ENCODE results near the gene ATMIN. TPM values are rescaled to one million over a fixed set of nuclear protein-coding genes. Genes with fewer than 3 reads are reported as not detected.

The ATMIN gene
- total and polyA plus RNA-seq, 8 donors = 1.8 to 102 (median 15.1) TPM

GRCh38 chr16:81026429-81026828 is 9.2 kb upstream of the ATMIN start:
- no peak overlapping the region for H3K4me3 ChIP-seq
- H3K27ac ChIP-seq = no peak overlapping the region
- TF ChIP-seq, protein P1, sequence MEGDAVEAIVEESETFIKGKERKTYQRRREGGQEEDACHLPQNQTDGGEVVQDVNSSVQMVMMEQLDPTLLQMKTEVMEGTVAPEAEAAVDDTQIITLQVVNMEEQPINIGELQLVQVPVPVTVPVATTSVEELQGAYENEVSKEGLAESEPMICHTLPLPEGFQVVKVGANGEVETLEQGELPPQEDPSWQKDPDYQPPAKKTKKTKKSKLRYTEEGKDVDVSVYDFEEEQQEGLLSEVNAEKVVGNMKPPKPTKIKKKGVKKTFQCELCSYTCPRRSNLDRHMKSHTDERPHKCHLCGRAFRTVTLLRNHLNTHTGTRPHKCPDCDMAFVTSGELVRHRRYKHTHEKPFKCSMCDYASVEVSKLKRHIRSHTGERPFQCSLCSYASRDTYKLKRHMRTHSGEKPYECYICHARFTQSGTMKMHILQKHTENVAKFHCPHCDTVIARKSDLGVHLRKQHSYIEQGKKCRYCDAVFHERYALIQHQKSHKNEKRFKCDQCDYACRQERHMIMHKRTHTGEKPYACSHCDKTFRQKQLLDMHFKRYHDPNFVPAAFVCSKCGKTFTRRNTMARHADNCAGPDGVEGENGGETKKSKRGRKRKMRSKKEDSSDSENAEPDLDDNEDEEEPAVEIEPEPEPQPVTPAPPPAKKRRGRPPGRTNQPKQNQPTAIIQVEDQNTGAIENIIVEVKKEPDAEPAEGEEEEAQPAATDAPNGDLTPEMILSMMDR (IDR thresholded peaks at IDR 0.05) = no peak
- TF ChIP-seq POLR2A (IDR thresholded peaks at IDR 0.05) (no peak), EP300 (IDR thresholded peaks at IDR 0.05) (no peak), POLR2AphosphoS5 (IDR thresholded peaks at IDR 0.05) (no peak)
- peaks cover 0 to 52% (median 31%) of the 10 kb centered on the region in 4 donors for H3K36me3 ChIP-seq
- H3K9me3 ChIP-seq = no peaks in the 10 kb centered on the region
- 81 to 93% (median 92%) methylated on average over 4 of the region's 4 CpGs for WGBS, 5 donors
- no peak for DNase-seq
- H3K27me3 ChIP-seq = no peaks in the 10 kb centered on the region
- intact Hi-C loops (cut with DNase I; ENCODE audit: low total_unique reads) = no loop called here
- no peaks in the 10 kb centered on the region for H3K4me1 ChIP-seq

DNA sequence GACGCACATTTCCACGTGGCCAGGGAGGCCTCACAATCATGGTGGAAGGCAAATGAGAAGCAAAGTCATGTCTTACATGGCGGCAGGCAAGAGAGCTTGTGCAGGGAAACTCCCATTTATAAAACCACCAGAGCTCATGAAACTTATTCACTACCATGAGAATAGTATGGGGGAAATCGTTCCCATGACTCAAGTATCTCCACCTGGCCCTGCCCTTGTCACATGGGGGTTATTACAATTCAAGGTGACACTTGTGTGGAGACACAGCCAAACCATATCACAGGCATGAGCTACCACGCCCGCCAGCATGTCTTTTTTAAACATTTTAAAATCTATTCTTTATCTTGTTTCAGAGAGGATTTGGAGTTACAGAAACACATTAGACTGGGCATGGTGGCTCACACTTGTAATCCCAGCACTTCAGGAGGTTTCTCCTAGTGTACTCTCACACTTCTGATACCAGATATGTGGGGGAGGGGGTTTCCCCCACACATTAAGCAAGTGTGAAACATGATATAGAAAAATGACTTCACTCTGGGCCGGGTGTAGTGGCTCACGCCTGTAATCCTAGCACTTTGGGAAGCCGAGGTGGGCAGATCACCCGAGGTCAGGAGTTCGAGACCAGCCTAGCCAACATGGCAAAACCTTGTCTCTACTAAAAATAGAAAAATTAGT is 5.6 kb upstream of the ATMIN start:
- no peak overlapping the region for H3K27ac ChIP-seq
- no peak overlapping the region for H3K4me3 ChIP-seq
- no peaks in the 10 kb centered on the region for H3K9me3 ChIP-seq
- H3K36me3 ChIP-seq = peaks cover 0 to 22% (median 13%) of the 10 kb centered on the region in 4 donors
- 82 to 95% (median 92%) methylated on average over 11 of the region's 11 CpGs for WGBS, 5 donors
- no peaks in the 10 kb centered on the region for H3K4me1 ChIP-seq
- intact Hi-C loops (cut with DNase I; ENCODE audit: low total_unique reads) = no loop called here
- no peaks in the 10 kb centered on the region for H3K27me3 ChIP-seq
- no peak for DNase-seq
- TF ChIP-seq, protein P1 (IDR thresholded peaks at IDR 0.05) = no peak
- no peak for TF ChIP-seq EP300 (IDR thresholded peaks at IDR 0.05)
- no peak for TF ChIP-seq POLR2A (IDR thresholded peaks at IDR 0.05)
- TF ChIP-seq POLR2AphosphoS5 (IDR thresholded peaks at IDR 0.05) = no peak

- peaks cover 0 to 6% (median 4%) of the 10 kb centered on the region in 4 donors for H3K36me3 ChIP-seq
These were observed 521 bp downstream of the ATMIN start for GRCh38 chr16:81035975-81036750.

DNA sequence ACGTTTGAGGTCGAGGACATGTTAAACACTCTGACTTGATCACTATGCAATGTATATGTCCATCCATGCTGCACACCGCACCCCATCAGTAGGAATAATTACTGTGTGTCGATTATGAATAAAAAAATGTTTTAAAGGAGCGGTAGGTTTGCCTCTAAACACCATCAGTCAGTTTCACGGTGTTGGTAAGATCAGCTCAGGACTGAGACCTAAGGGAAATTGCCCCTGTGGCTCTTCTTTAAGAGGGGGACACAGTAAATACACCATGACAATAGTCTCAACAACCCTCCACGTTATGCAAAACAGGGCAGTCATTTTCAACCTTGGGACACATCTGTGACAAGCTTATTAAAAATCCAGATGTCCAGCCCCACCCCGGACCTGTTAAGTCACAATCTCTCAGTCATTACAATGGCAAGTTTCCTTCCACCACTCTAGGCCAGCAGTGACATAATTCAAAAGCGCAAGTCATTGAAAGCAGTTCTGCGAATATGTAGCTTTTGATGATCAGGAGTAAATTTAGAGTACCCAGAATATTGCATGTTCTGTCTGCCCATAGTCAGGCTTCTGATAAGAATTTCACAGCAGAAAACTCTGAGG is 1.2 kb downstream of the ATMIN start:
- Histone ChIP-seq H3K9me3 (no peaks in the 10 kb centered on the region), H3K4me3 (peak overlapping the region; percentile 58 to 88 (median 82)), H3K4me1 (peaks cover 12 to 38% (median 34%) of the 10 kb centered on the region in 4 donors), H3K27ac (peak overlapping the region in 4 of 5 donors; percentile 64 to 88 (median 80)), H3K27me3 (no peaks in the 10 kb centered on the region), H3K36me3 (peaks cover 6 to 13% (median 11%) of the 10 kb centered on the region in 4 donors)
- 21 to 26% (median 24%) methylated on average over 10 of the region's 10 CpGs for WGBS, 5 donors
- DNase-seq = peak in 1 of 2 donors; percentile 46
- intact Hi-C loops (cut with DNase I; ENCODE audit: low total_unique reads) = no loop called here
- no peak for TF ChIP-seq POLR2A (IDR thresholded peaks at IDR 0.05)

More at GRCh38 chr16:81035975-81036750, 521 bp downstream of the ATMIN start:
- no peak for TF ChIP-seq POLR2A (IDR thresholded peaks at IDR 0.05)
- Histone ChIP-seq H3K27me3 (no peaks in the 10 kb centered on the region), H3K9me3 (no peaks in the 10 kb centered on the region), H3K4me3 (peak overlapping the region; percentile 58 to 88 (median 82)), H3K27ac (peak overlapping the region; percentile 64 to 90 (median 88)), H3K4me1 (peaks cover 12 to 38% (median 34%) of the 10 kb centered on the region in 4 donors)
- 0 to 1% (median 0%) methylated on average over 9 to 80 of the region's 80 CpGs for WGBS, 5 donors
- peak; percentile 34 to 67 for DNase-seq
- intact Hi-C loops (cut with DNase I; ENCODE audit: low total_unique reads) = no loop called here

GRCh38 chr16:81040131-81040530 is 4.5 kb downstream of the ATMIN start:
- DNase-seq = no peak
- peaks cover 12 to 38% (median 34%) of the 10 kb centered on the region in 4 donors for H3K4me1 ChIP-seq
- WGBS, 5 donors = 89 to 99% (median 97%) methylated on average over 2 of the region's 2 CpGs
- H3K9me3 ChIP-seq = no peaks in the 10 kb centered on the region
- H3K27me3 ChIP-seq = no peaks in the 10 kb centered on the region
- H3K4me3 ChIP-seq = no peak overlapping the region
- no peak for TF ChIP-seq POLR2AphosphoS5 (IDR thresholded peaks at IDR 0.05)
- TF ChIP-seq, protein P1 (IDR thresholded peaks at IDR 0.05) = no peak
- TF ChIP-seq EP300 (IDR thresholded peaks at IDR 0.05) = no peak
- TF ChIP-seq POLR2A (IDR thresholded peaks at IDR 0.05) = no peak
- peaks cover 34 to 46% (median 43%) of the 10 kb centered on the region in 4 donors for H3K36me3 ChIP-seq
- H3K27ac ChIP-seq = no peak overlapping the region
- intact Hi-C loops (cut with DNase I; ENCODE audit: low total_unique reads) = no loop called here
